ENCODE measurements around the gene FKBP10.
"Not testable (repeated sequence)": the region's sequence is repeated elsewhere in the genome, so short reads cannot be mapped to it uniquely, and the experiment has no call there.

The FKBP10 gene

DNA sequence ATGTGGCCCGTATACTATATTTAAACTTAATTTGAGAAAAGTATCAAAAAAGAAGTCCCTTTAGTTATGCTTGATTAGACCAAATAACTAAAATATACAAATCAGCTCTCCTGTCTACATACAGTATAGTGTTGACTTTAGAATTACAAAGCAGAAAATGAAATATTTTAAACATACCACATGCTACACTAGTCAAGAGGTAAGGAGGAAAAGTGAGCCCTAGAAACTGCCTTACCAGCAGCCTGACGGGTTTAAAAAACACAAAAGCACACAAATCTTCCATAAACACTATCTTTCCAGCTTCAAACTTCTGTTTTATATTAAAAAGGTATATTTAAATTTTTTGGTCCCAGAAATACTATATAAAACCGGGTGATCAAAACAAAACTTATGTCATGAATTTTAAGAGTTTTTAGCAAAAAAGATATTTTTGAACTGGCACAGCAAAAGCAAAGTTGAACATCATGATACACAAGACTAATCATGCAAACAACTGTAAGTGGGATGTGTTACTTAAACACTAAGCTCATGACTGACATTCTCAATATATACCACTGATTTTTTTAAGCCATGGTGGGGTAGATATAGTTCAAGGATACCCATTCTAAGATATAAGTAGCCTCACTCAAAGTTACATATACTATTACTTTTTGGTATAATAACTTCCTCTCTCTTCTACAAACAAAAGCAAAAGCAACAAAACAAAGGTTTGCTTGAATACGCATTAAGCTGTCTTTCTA, 36.6 kb downstream of the FKBP10 start:
- no peak for DNase-seq
- Histone ChIP-seq H3K27ac (no peak overlapping the region), H3K27me3 (ENCODE audit: insufficient read depth, low read depth, severe bottlenecking) (no peaks in the 10 kb centered on the region), H3K4me3 (ENCODE audit: low read depth, low read length) (no peak overlapping the region), H3K36me3 (peaks cover 56% of the 10 kb centered on the region), H3K9me3 (ENCODE audit: severe bottlenecking) (no peaks in the 10 kb centered on the region)
- no peak for TF ChIP-seq CTCF (IDR thresholded peaks at IDR 0.05; ENCODE audit: low read depth, low read length)

DNA sequence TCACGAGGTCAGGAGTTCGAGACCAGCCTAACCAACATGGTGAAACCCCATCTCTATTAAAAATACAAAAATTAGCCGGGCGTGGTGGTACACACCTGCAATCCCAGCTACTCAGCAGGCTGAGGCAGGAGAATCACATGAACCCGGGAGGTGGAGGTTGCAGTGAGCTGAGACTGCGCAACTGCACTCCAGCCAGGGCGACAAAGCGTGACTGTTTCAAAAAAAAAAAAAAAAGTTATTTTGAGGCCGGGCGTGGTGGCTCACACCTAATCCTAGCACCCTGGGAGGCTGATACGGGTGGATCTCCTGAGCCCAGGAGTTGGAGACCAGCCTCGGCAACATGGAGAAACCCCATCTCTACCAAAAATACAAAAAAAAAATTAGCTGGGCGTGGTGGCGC, 38.6 kb downstream of the FKBP10 start:
- peaks cover 67% of the 10 kb centered on the region for H3K36me3 ChIP-seq
- not testable (repeated sequence) for DNase-seq; H3K27me3 ChIP-seq (ENCODE audit: insufficient read depth, low read depth, severe bottlenecking); H3K4me3 ChIP-seq (ENCODE audit: low read depth, low read length); H3K27ac ChIP-seq; H3K9me3 ChIP-seq (ENCODE audit: severe bottlenecking)

DNA sequence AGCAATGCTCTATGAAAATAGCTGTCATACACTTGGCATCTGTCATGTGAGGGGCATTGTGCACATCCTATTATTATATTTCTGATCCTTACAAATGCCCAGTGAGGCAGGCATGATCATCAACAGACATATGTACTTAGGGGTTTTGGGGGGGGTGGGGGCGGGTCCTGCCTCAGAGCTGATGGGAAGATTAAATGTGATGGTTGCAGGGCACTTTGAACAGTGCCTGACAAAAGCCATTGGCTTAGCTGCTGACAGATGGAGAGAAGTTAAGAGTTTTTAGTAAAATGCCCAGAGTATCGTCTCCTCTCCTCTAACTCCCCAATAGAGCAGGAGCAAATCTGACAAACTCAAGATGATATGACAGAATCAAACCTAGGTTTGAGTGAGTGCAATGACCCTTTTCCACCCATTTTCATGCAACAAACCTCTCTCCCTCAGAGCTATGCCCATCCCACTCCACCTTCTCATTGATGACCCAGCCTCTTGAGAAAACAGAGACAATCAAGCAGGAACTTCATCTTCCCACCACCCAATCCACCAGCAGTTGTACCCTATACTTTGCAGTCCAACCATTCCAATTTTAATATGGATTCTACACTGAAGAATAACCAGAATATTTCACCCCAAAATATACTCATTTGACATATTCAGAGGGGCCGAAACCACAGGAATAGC, 47.6 kb downstream of the FKBP10 start:
- Histone ChIP-seq H3K27ac (peak overlapping the region; percentile 55), H3K9me3 (ENCODE audit: severe bottlenecking) (no peaks in the 10 kb centered on the region), H3K27me3 (ENCODE audit: insufficient read depth, low read depth, severe bottlenecking) (no peaks in the 10 kb centered on the region), H3K4me3 (ENCODE audit: low read depth, low read length) (no peak overlapping the region), H3K36me3 (peaks cover 14% of the 10 kb centered on the region)
- peak; percentile 58 for DNase-seq
- TF ChIP-seq CTCF (IDR thresholded peaks at IDR 0.05; ENCODE audit: low read depth, low read length): no peak

DNA sequence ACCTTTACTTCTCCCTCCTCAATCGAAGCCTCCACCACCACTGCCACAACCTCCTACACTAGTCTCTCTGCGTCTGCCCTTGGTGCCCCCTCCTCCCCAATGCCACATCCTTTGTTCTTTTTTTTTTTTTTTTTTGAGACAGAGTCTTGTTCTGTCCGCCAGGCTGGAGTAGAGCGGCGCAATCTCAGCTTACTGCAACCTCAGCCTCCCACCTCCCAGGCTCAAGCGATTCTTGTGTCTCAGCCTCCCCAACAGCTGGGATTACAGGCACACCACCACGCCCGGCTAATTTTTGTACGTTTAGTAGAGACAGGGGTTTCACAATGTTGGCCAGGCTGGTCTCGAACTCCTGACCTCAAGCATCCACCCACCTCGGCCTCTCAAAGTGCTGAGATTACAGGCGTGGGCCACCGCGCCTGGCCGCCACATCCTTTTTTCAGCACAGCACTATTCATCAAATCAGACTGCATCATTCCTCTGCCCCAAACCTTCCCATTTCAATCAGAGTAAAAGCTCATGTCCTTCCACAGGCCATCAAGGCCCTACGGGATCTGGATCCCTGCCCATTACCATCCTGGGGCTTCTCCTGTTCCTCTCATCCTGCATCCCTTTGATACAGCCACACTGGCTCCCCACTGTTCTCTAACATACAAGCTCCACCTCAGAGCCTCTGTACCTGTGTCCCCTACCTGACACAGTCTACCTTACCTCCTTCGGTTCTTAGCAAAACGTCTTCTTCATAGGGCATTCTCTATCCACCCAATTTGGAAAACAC, 50.5 kb downstream of the FKBP10 start:
- H3K27me3 ChIP-seq (ENCODE audit: insufficient read depth, low read depth, severe bottlenecking): no peaks in the 10 kb centered on the region
- no peak for DNase-seq
- H3K4me3 ChIP-seq (ENCODE audit: low read depth, low read length): no peak overlapping the region; the same call in 1 of the 2 replicates
- H3K27ac ChIP-seq: no peak overlapping the region
- peaks cover 26% of the 10 kb centered on the region for H3K36me3 ChIP-seq
- H3K9me3 ChIP-seq (ENCODE audit: severe bottlenecking): no peaks in the 10 kb centered on the region
- no peak for TF ChIP-seq CTCF (IDR thresholded peaks at IDR 0.05; ENCODE audit: low read depth, low read length)

- Histone ChIP-seq H3K27me3 (ENCODE audit: insufficient read depth, low read depth, severe bottlenecking) (no peaks in the 10 kb centered on the region), H3K27ac (peak overlapping the region; percentile 91), H3K36me3 (peaks cover 36% of the 10 kb centered on the region), H3K4me3 (ENCODE audit: low read depth, low read length) (peak overlapping the region; percentile 95), H3K9me3 (ENCODE audit: severe bottlenecking) (no peaks in the 10 kb centered on the region)
- no peak for DNase-seq
- no peak for TF ChIP-seq CTCF (IDR thresholded peaks at IDR 0.05; ENCODE audit: low read depth, low read length)
These were observed 51.7 kb downstream of the FKBP10 start for GRCh38 chr17:41864498-41864835.
